Natural killer cell (primary cell): ENCODE data around the gene RRP12. TPM values are rescaled to one million over a fixed set of nuclear protein-coding genes. Genes with fewer than 3 reads are reported as not detected.
A peak's percentile ranks its signal among the peaks of the same experiment; 100 is the strongest.

Source experiments
- ATAC-seq, 3 donors: fragments of 150-1000 bp in 2 of 3; fragments of 200-7000 bp in 1 of 3; cut with Tn5 transposase; 1 replicate in 1 of 3; 2 replicates in 2 of 3; pipeline ENCODE4 v1.10.0; 2021; ENCODE audit warnings: mild to moderate bottlenecking in 2 of 3, moderate library complexity in 2 of 3
- DNase-seq, 2 donors: peaks; one replicate each; pipeline versions ENCODE4 v3.0.0 to v3.0.0-alpha.2; 2013 to 2021; ENCODE audit warnings: mixed read lengths in 1 of 2
- H3K27ac ChIP-seq: one replicate; pipeline ENCODE4 v1.5.1; 2013; ENCODE audit warnings: mild to moderate bottlenecking, low read length
- H3K27me3 ChIP-seq: one replicate; pipeline ENCODE4 v1.6.1; 2013; ENCODE audit warnings: low read length; ENCODE audit not compliant: control insufficient read depth, insufficient read depth
- H3K36me3 ChIP-seq: one replicate; pipeline ENCODE4 v1.6.1; 2013; ENCODE audit warnings: low read length; ENCODE audit not compliant: control insufficient read depth, insufficient read depth
- H3K4me1 ChIP-seq: one replicate; pipeline ENCODE4 v1.6.1; 2013; ENCODE audit warnings: low read length; ENCODE audit not compliant: control insufficient read depth, insufficient read depth
- H3K4me3 ChIP-seq: one replicate; pipeline ENCODE4 v1.5.1; 2013; ENCODE audit warnings: low read length
- H3K9me3 ChIP-seq: one replicate; pipeline ENCODE4 v1.6.1; 2013; ENCODE audit warnings: low read length; ENCODE audit not compliant: control insufficient read depth, insufficient read depth
- H3K27ac Mint-ChIP-seq, 2 donors: one replicate each; pipeline ENCODE4 v1.8.0; 2022; ENCODE audit warnings: mild to moderate bottlenecking in 2 of 2, mixed read lengths in 2 of 2, moderate library complexity in 1 of 2
- H3K27me3 Mint-ChIP-seq, 2 donors: one replicate each; pipeline ENCODE4 v1.8.0; 2022; ENCODE audit warnings: low read depth in 2 of 2, mixed read lengths in 2 of 2
- H3K36me3 Mint-ChIP-seq: one replicate; pipeline ENCODE4 v1.8.0; 2022; ENCODE audit warnings: mixed read lengths
- H3K4me1 Mint-ChIP-seq, 2 donors: one replicate each; pipeline ENCODE4 v1.8.0; 2022; ENCODE audit warnings: mixed read lengths in 2 of 2
- H3K4me3 Mint-ChIP-seq: one replicate; pipeline ENCODE4 v1.8.0; 2022; ENCODE audit warnings: mild to moderate bottlenecking, moderate library complexity, mixed read lengths
- H3K9me3 Mint-ChIP-seq, 2 donors: one replicate each; pipeline ENCODE4 v1.8.0; 2022; ENCODE audit warnings: mixed read lengths in 2 of 2
- WGBS: methylation state at CpG from one replicate; pipeline ENCODE4 v1.1.7; 2013; ENCODE audit warnings: missing lambda C conversion rate; ENCODE audit not compliant: insufficient coverage; 5-methylcytosine and 5-hydroxymethylcytosine counted together
- intact Hi-C: fragments of 100-400 bp; cut with micrococcal nuclease; formaldehyde crosslinking; loops from one replicate; pipeline ENCODE4 v1.14.2; 2022
- total RNA-seq, 4 donors: library from RNA; stranded (reverse); fragments of 120-200 nt in 1 of 4; gene quantifications; one replicate each; pipeline versions ENCODE4 v1.2.3 to v1.2.4, GENCODE V29; 2013 to 2022
- TF ChIP-seq, protein P1 (sequence below): fragments of 200-600 bp; IDR thresholded peaks from one replicate; pipeline ENCODE4 v1.8.0; 2022; ENCODE audit warnings: antibody characterized with exemption

RRP12 gene
- total RNA-seq, 3 donors from 2014 or later (not counting 1 experiment from before 2014, with no cell fraction given), result 60.1 to 234 (median 79.2) TPM

DNA sequence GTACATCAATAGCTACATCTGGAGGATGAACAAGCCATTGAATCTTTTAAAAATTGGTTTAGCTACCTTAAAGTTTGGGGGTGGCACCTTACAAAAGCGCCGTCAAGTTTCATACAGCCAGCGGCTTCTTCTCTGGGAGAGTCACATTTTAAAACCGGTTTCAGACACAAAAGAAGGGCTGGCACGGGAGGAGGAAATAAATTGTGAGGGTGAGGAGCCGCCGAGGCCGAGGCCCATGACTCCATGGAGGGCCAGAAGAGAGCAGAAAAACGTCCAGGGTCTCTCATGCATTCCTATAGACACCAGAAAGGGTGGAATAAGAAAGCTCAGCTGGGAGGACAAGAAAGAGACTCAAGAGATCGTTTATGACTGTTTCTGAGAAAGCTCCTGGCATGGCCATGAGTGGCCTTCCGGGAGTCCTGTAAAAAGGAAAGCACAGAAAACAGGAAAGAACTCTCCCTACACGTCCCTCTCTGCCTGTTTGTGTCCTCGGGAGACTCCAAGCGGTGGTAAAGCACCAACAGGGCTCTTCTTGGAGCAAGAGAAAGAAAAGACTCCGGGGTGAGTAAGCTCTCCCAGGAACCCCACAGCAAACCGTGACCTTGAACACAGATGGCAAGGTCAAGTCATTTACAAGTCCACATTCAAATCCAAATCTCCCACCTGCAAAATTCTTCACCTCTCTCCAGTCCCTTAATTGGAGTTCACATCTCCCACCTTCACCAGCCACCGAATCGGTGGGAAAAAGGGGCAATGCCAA lies 68.4 kb downstream of the RRP12 start:
- H3K36me3 ChIP-seq, result no peaks in the 10 kb centered on the region
- peak overlapping the region; percentile 85 for H3K27ac Mint-ChIP-seq
- ATAC-seq (no peak), DNase-seq (no peak)
- peaks cover 32% of the 10 kb centered on the region for H3K4me1 ChIP-seq
- no peaks in the 10 kb centered on the region for H3K27me3 Mint-ChIP-seq
- TF ChIP-seq, protein P1, sequence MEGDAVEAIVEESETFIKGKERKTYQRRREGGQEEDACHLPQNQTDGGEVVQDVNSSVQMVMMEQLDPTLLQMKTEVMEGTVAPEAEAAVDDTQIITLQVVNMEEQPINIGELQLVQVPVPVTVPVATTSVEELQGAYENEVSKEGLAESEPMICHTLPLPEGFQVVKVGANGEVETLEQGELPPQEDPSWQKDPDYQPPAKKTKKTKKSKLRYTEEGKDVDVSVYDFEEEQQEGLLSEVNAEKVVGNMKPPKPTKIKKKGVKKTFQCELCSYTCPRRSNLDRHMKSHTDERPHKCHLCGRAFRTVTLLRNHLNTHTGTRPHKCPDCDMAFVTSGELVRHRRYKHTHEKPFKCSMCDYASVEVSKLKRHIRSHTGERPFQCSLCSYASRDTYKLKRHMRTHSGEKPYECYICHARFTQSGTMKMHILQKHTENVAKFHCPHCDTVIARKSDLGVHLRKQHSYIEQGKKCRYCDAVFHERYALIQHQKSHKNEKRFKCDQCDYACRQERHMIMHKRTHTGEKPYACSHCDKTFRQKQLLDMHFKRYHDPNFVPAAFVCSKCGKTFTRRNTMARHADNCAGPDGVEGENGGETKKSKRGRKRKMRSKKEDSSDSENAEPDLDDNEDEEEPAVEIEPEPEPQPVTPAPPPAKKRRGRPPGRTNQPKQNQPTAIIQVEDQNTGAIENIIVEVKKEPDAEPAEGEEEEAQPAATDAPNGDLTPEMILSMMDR, result no peak
- H3K9me3 Mint-ChIP-seq, result no peaks in the 10 kb centered on the region
- WGBS, result 36% methylated on average over 18 of the region's 18 CpGs
- peaks cover 28 to 45% of the 10 kb centered on the region in 2 donors for H3K4me1 Mint-ChIP-seq
- peak overlapping the region; percentile 95 for H3K4me3 Mint-ChIP-seq
- no peaks in the 10 kb centered on the region for H3K36me3 Mint-ChIP-seq
- peak overlapping the region; percentile 65 for H3K4me3 ChIP-seq
- H3K27ac ChIP-seq, result peak overlapping the region; percentile 47
- intact Hi-C loops, result loop anchor here (1.0 to 10.0 kb wide), 3 partner anchors 12 to 72 kb away; partner anchors contain the start of gene RRP12
- no peaks in the 10 kb centered on the region for H3K9me3 ChIP-seq
- peaks cover 2% of the 10 kb centered on the region for H3K27me3 ChIP-seq

DNA sequence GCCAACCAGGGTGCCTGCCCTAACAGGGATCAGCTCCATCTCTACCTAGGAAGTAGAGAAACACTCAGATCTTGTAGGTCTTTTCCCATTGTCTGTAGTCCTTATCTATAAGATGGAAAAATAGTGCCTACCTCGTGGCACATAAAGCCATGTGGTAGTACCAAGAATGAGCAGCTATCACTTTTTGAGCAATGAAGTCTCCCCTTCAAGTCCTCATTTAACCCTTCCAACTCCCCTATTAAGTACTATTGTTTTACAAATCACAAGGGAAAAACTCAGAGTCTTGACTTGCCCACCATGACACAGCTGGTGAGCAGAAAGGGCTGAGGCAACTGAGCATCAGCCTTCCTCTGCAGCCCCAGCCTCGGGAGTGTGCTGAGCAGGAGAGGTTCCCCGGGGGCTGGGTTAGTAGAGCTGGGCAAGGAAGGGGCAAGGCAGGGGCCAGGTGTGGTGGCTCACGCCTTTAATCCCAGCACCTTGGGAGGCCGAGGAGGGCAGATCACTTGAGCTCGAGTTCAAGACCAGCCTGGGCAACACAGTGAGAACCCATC lies 69.9 kb downstream of the RRP12 start:
- no peak overlapping the region for H3K27ac ChIP-seq
- Mint-ChIP-seq H3K4me3 (peak overlapping the region; percentile 78), H3K27me3 (no peaks in the 10 kb centered on the region), H3K27ac (peak overlapping the region; percentile 46 to 67), H3K36me3 (no peaks in the 10 kb centered on the region), H3K9me3 (no peaks in the 10 kb centered on the region), H3K4me1 (peaks cover 39 to 55% of the 10 kb centered on the region in 2 donors)
- intact Hi-C loops, result loop anchor here (5.0 to 10.0 kb wide), 2 partner anchors 54 to 74 kb away; partner anchors contain the start of gene RRP12
- ATAC-seq, result no peak
- H3K36me3 ChIP-seq, result no peaks in the 10 kb centered on the region
- H3K27me3 ChIP-seq, result no peaks in the 10 kb centered on the region
- no peak for DNase-seq
- no peak overlapping the region for H3K4me3 ChIP-seq
- H3K9me3 ChIP-seq, result no peaks in the 10 kb centered on the region
- H3K4me1 ChIP-seq, result peaks cover 41% of the 10 kb centered on the region
- TF ChIP-seq, protein P1, result no peak
- 85% methylated on average over 6 of the region's 6 CpGs for WGBS

- Mint-ChIP-seq H3K27me3 (no peaks in the 10 kb centered on the region), H3K36me3 (no peaks in the 10 kb centered on the region), H3K4me1 (peaks cover 43 to 55% of the 10 kb centered on the region in 2 donors), H3K9me3 (no peaks in the 10 kb centered on the region), H3K27ac (peak overlapping the region in 1 of 2 donors; percentile 8), H3K4me3 (no peak overlapping the region)
- DNase-seq (no peak), ATAC-seq (no peak)
- H3K9me3 ChIP-seq, result no peaks in the 10 kb centered on the region
- intact Hi-C loops, result loop anchor here (5.0 to 10.0 kb wide), 2 partner anchors 52 to 75 kb away; partner anchors contain the start of gene RRP12
- H3K27ac ChIP-seq, result no peak overlapping the region
- H3K4me3 ChIP-seq, result no peak overlapping the region
- peaks cover 34% of the 10 kb centered on the region for H3K4me1 ChIP-seq
- no peaks in the 10 kb centered on the region for H3K36me3 ChIP-seq
- TF ChIP-seq, protein P1, result no peak
- H3K27me3 ChIP-seq, result no peaks in the 10 kb centered on the region
- WGBS, result 97% methylated on average over 5 of the region's 5 CpGs
Measured at GRCh38 chr10:97329766-97330165, 71.4 kb downstream of the RRP12 start.
